GM23248 (cell line): ENCODE data around the gene PKP3. TPM values are rescaled to one million over a fixed set of nuclear protein-coding genes. Genes with fewer than 3 reads are reported as not detected.
A peak's percentile ranks its signal among the peaks of the same experiment; 100 is the strongest.

Experiments
- DNase-seq: peaks from one replicate; pipeline ENCODE4 v3.0.0-alpha.2; 2015
- H2AFZ ChIP-seq: fragments of 200-600 bp; sonication (generic); 2 replicates; pipeline ENCODE4 v1.6.1; 2016; ENCODE audit warnings: antibody characterized with exemption
- H3F3A ChIP-seq: fragments of 200-600 bp; sonication (generic); 2 replicates; pipeline ENCODE4 v1.6.1; 2016; ENCODE audit warnings: mild to moderate bottlenecking, antibody characterized with exemption, mixed run types; ENCODE audit not compliant: insufficient read depth
- H3K27ac ChIP-seq: fragments of 200-600 bp; sonication (generic); 2 replicates; pipeline ENCODE4 v1.5.1; 2016; ENCODE audit warnings: mild to moderate bottlenecking
- H3K27me3 ChIP-seq: fragments of 200-600 bp; sonication (generic); replicated peaks from 2 replicates; pipeline ENCODE4 v1.6.1; 2016; ENCODE audit warnings: mild to moderate bottlenecking; ENCODE audit not compliant: insufficient read depth
- H3K36me3 ChIP-seq: fragments of 200-600 bp; sonication (generic); 2 replicates; pipeline ENCODE4 v1.6.1; 2016; ENCODE audit warnings: low read depth, mild to moderate bottlenecking
- H3K4me1 ChIP-seq: fragments of 200-600 bp; sonication (generic); 2 replicates; pipeline ENCODE4 v1.6.1; 2016; ENCODE audit warnings: mild to moderate bottlenecking; ENCODE audit not compliant: insufficient read depth
- H3K4me2 ChIP-seq: fragments of 200-600 bp; sonication (generic); one replicate; pipeline ENCODE4 v1.6.1; 2016; ENCODE audit warnings: mild to moderate bottlenecking; ENCODE audit not compliant: unreplicated experiment
- H3K4me3 ChIP-seq: fragments of 200-600 bp; sonication (generic); 2 replicates; pipeline ENCODE4 v1.5.1; 2016; ENCODE audit warnings: mild to moderate bottlenecking
- H3K79me2 ChIP-seq: fragments of 200-600 bp; sonication (generic); 2 replicates; pipeline ENCODE4 v1.6.1; 2016; ENCODE audit warnings: mild to moderate bottlenecking; ENCODE audit not compliant: insufficient read depth
- H3K9ac ChIP-seq: fragments of 200-600 bp; sonication (generic); 2 replicates; pipeline ENCODE4 v1.6.1; 2016; ENCODE audit warnings: mild to moderate bottlenecking
- H3K9me2 ChIP-seq: fragments of 200-600 bp; sonication (generic); 2 replicates; pipeline ENCODE4 v1.6.1; 2016; ENCODE audit warnings: mixed run types, mild to moderate bottlenecking, moderate library complexity; ENCODE audit not compliant: insufficient read depth
- H3K9me3 ChIP-seq: fragments of 200-600 bp; sonication (generic); one replicate; pipeline ENCODE4 v1.6.1; 2017; ENCODE audit warnings: low read depth
- H4K20me1 ChIP-seq: fragments of 200-600 bp; sonication (generic); 2 replicates; pipeline ENCODE4 v1.6.0; 2016; ENCODE audit not compliant: insufficient read depth
- EZH2 ChIP-seq: fragments of 200-600 bp; sonication (generic); IDR thresholded peaks from 2 replicates; pipeline ENCODE4 v1.6.1; 2018; ENCODE audit warnings: antibody characterized with exemption, mild to moderate bottlenecking; ENCODE audit not compliant: insufficient read depth, poor library complexity, severe bottlenecking
- EZH2phosphoT487 ChIP-seq: fragments of 200-600 bp; sonication (generic); IDR thresholded peaks from 2 replicates; pipeline ENCODE4 v1.6.1; 2018; ENCODE audit warnings: antibody characterized with exemption, moderate library complexity, mild to moderate bottlenecking, low read depth; ENCODE audit not compliant: insufficient read depth
- WGBS, 2 experiments: methylation state at CpG; one replicate each; pipeline ENCODE4 v1.1.6; 2015 to 2017; ENCODE audit warnings: low lambda C conversion rate in 2 of 2, low coverage in 1 of 2; ENCODE audit errors: missing lambda C conversion rate in 2 of 2; 5-methylcytosine and 5-hydroxymethylcytosine counted together
- in situ Hi-C: fragments of 300-500 bp; cut with MboI; formaldehyde crosslinking; loops from 2 replicates; pipeline ENCODE4 v1.15.0; 2020
- polyA plus RNA-seq: library from polyadenylated mRNA; unstranded; fragments of >200 nt; fragmentation: Nextera tagmentation; extraction: Ambion mirVana; gene quantifications from 2 replicates; pipeline ENCODE4 v1.2.1, GENCODE V29; 2016
- total RNA-seq: library from RNA; depleted of rRNA; stranded (reverse); fragments of >200 nt; shearing (Covaris generic); gene quantifications from 2 replicates; pipeline ENCODE4 v1.2.3, GENCODE V29; 2014

Gene PKP3
- total and polyA plus RNA-seq, 2 experiments from 2014 or later = 1.2 to 2.2 TPM

- peak; percentile 90 for DNase-seq
- H3K9me2 ChIP-seq = no peaks in the 10 kb centered on the region
- peak overlapping the region; percentile 74 for H3K4me3 ChIP-seq
- no peaks in the 10 kb centered on the region for H3K4me1 ChIP-seq
- H3K27ac ChIP-seq = no peak overlapping the region
- 4 to 16% methylated on average over 34 to 72 of the region's 91 CpGs for WGBS, 2 experiments
- in situ Hi-C loops = no loop called here
- H3K9ac ChIP-seq = peak overlapping the region; percentile 68
- H2AFZ ChIP-seq = peak overlapping the region; percentile 77
- no peaks in the 10 kb centered on the region for H3K27me3 ChIP-seq
- H4K20me1 ChIP-seq = no peaks in the 10 kb centered on the region
- H3F3A ChIP-seq = no peaks in the 10 kb centered on the region
- TF ChIP-seq EZH2phosphoT487 (no peak), EZH2 (no peak)
- H3K4me2 ChIP-seq = peak overlapping the region; percentile 63
- H3K79me2 ChIP-seq = no peaks in the 10 kb centered on the region
- H3K9me3 ChIP-seq = no peaks in the 10 kb centered on the region
- no peaks in the 10 kb centered on the region for H3K36me3 ChIP-seq
Observed at GRCh38 chr11:406796-407650, 13.0 kb downstream of the PKP3 start.

- 67 to 68% methylated on average over 27 to 28 of the region's 28 CpGs for WGBS, 2 experiments
- Histone ChIP-seq H3F3A (no peaks in the 10 kb centered on the region), H3K4me1 (no peaks in the 10 kb centered on the region), H2AFZ (no peak overlapping the region), H3K79me2 (no peaks in the 10 kb centered on the region), H3K27ac (no peak overlapping the region), H3K9me3 (no peaks in the 10 kb centered on the region), H3K9ac (no peak overlapping the region), H3K4me2 (no peak overlapping the region), H3K27me3 (no peaks in the 10 kb centered on the region), H3K4me3 (no peak overlapping the region), H3K36me3 (no peaks in the 10 kb centered on the region), H3K9me2 (no peaks in the 10 kb centered on the region), H4K20me1 (no peaks in the 10 kb centered on the region)
- in situ Hi-C loops = no loop called here
- TF ChIP-seq EZH2phosphoT487 (no peak), EZH2 (no peak)
- no peak for DNase-seq
Observed at GRCh38 chr11:407651-408123, 13.7 kb downstream of the PKP3 start.

GRCh38 chr11:408154-409007, 14.4 kb downstream of the PKP3 start:
- H3K4me2 ChIP-seq = no peak overlapping the region
- H3K4me3 ChIP-seq = no peak overlapping the region
- H2AFZ ChIP-seq = no peak overlapping the region
- H3K9me2 ChIP-seq = no peaks in the 10 kb centered on the region
- no peaks in the 10 kb centered on the region for H4K20me1 ChIP-seq
- no peaks in the 10 kb centered on the region for H3F3A ChIP-seq
- TF ChIP-seq EZH2phosphoT487 (no peak), EZH2 (no peak)
- H3K4me1 ChIP-seq = no peaks in the 10 kb centered on the region
- WGBS, 2 experiments = 80 to 81% methylated on average over 15 of the region's 15 CpGs
- H3K27me3 ChIP-seq = no peaks in the 10 kb centered on the region
- no peak overlapping the region for H3K27ac ChIP-seq
- in situ Hi-C loops = no loop called here
- DNase-seq = no peak
- H3K9ac ChIP-seq = no peak overlapping the region
- H3K36me3 ChIP-seq = no peaks in the 10 kb centered on the region
- H3K9me3 ChIP-seq = no peaks in the 10 kb centered on the region
- no peaks in the 10 kb centered on the region for H3K79me2 ChIP-seq

- no peak for DNase-seq
- 81 to 84% methylated on average over 7 of the region's 7 CpGs for WGBS, 2 experiments
- Histone ChIP-seq H4K20me1 (no peaks in the 10 kb centered on the region), H3K9me2 (no peaks in the 10 kb centered on the region), H3K4me2 (no peak overlapping the region), H3F3A (no peaks in the 10 kb centered on the region), H3K27ac (no peak overlapping the region), H3K9ac (no peak overlapping the region), H3K27me3 (no peaks in the 10 kb centered on the region), H3K79me2 (no peaks in the 10 kb centered on the region), H3K9me3 (no peaks in the 10 kb centered on the region), H3K4me3 (no peak overlapping the region), H3K36me3 (no peaks in the 10 kb centered on the region), H2AFZ (no peak overlapping the region), H3K4me1 (no peaks in the 10 kb centered on the region)
- in situ Hi-C loops = no loop called here
- TF ChIP-seq EZH2phosphoT487 (no peak), EZH2 (no peak)
Observed at GRCh38 chr11:409008-409599, 15.1 kb downstream of the PKP3 start.
